K562 (cell line): ENCODE data around the gene MIP. TPM values are rescaled to one million over a fixed set of nuclear protein-coding genes. Genes with fewer than 3 reads are reported as not detected.

Experiments used
- ATAC-seq: fragments of 200-7000 bp; cut with Tn5 transposase; 3 replicates; pipeline ENCODE4 v1.9.1; 2020; ENCODE audit warnings: moderate library complexity
- BruUV-seq: library from RNA; stranded (reverse); fragments of 400-500 nt; replicated peaks from 2 replicates; lab custom pipeline; 2021; lab: Mats Ljungman, UMichigan
- CTCF ChIA-PET: fragments of 300-600 bp; formaldehyde crosslinking; extraction: SDS; loops from one replicate; lab custom pipeline; 2021; ENCODE audit warnings: low intra/inter-chr PET ratio; lab: Yijun Ruan, JAX
- POLR2A ChIA-PET: fragments of 300-600, 350-650 bp; sonication (Branson Sonifier 250); formaldehyde crosslinking; extraction: SDS; loops from one replicate; lab custom pipeline; 2021; ENCODE audit warnings: antibody characterized with exemption, inconsistent platforms; lab: Yijun Ruan, JAX
- DNase-seq, 4 experiments: peaks; one replicate each; pipeline versions ENCODE4 v3.0.0 to v3.0.0-alpha.2; 2011 to 2018; ENCODE audit warnings: low spot score in 3 of 4, mixed read lengths in 3 of 4; ENCODE audit errors: extremely low read depth in 1 of 4
- FAIRE-seq: peaks from 2 replicates; lab custom pipeline; 2011; peaks lifted over from hg19 to GRCh38; lab: Jason Lieb, UNC
- H2AFZ ChIP-seq: 2 replicates; pipeline ENCODE4 v1.6.0; 2011; ENCODE audit warnings: low read depth, low read length, control low read depth, inconsistent platforms
- H3K27ac ChIP-seq: fragments of 200-600 bp; 3 replicates; pipeline ENCODE4 v1.8.0; 2011; ENCODE audit warnings: low read depth, mild to moderate bottlenecking, control low read depth, inconsistent platforms, low read length, moderate library complexity, mixed read lengths; ENCODE audit errors: extremely low read depth
- H3K27me3 ChIP-seq, 2 experiments: fragments of 300-600 bp in 1 of 2; 2 replicates in 1 of 2; 3 replicates in 1 of 2; pipeline versions ENCODE4 v1.6.0 to v1.8.0; 2011; ENCODE audit warnings: inconsistent platforms in 2 of 2, low read length in 2 of 2, mild to moderate bottlenecking in 1 of 2, mixed read lengths in 1 of 2, moderate library complexity in 1 of 2; ENCODE audit not compliant: control insufficient read depth in 2 of 2, insufficient read depth in 2 of 2
- H3K36me3 ChIP-seq: fragments of 300-600 bp; 3 replicates; pipeline ENCODE4 v1.8.0; 2011; ENCODE audit warnings: mild to moderate bottlenecking, low read length, inconsistent platforms; ENCODE audit not compliant: control insufficient read depth, insufficient read depth
- H3K4me1 ChIP-seq, 2 experiments: fragments of 200-600 bp in 1 of 2; replicated peaks in 1 of 2; 2 replicates in 1 of 2; 3 replicates in 1 of 2; pipeline versions ENCODE4 v1.5.1 to v1.8.0; 2011; ENCODE audit warnings: inconsistent platforms in 2 of 2, low read length in 2 of 2, mild to moderate bottlenecking in 1 of 2, mixed read lengths in 1 of 2, moderate library complexity in 1 of 2; ENCODE audit not compliant: control insufficient read depth in 2 of 2, insufficient read depth in 2 of 2
- H3K4me2 ChIP-seq: 2 replicates; pipeline ENCODE4 v1.6.1; 2011; ENCODE audit warnings: low read length, control low read depth, inconsistent platforms, mixed read lengths; ENCODE audit not compliant: insufficient read depth
- H3K4me3 ChIP-seq: fragments of 200-600 bp; sonication (generic), shearing (Covaris generic); 2 replicates; pipeline ENCODE4 v1.5.1; 2016; ENCODE audit warnings: control low read depth, inconsistent platforms
- H3K79me2 ChIP-seq: fragments of 200-600 bp; 3 replicates; pipeline ENCODE4 v1.8.0; 2011; ENCODE audit warnings: low read length, inconsistent platforms; ENCODE audit not compliant: control insufficient read depth, insufficient read depth
- H3K9ac ChIP-seq, 2 experiments: 2 replicates each; pipeline versions ENCODE4 v1.6.0 to v1.6.1; 2011; ENCODE audit warnings: low read depth in 2 of 2, low read length in 2 of 2, control low read depth in 1 of 2, inconsistent platforms in 1 of 2, mild to moderate bottlenecking in 1 of 2, mixed read lengths in 1 of 2; ENCODE audit not compliant: insufficient read depth in 1 of 2
- H3K9me1 ChIP-seq: one replicate; pipeline ENCODE4 v1.6.0; 2011; ENCODE audit warnings: inconsistent platforms, mild to moderate bottlenecking, low read length, moderate library complexity; ENCODE audit not compliant: control insufficient read depth, insufficient read depth
- H3K9me3 ChIP-seq: replicated peaks from 2 replicates; pipeline ENCODE4 v1.5.1; 2011; ENCODE audit warnings: low read depth, low read length, inconsistent platforms; ENCODE audit not compliant: control insufficient read depth, insufficient read depth
- H4K20me1 ChIP-seq: replicated peaks from 2 replicates; pipeline ENCODE4 v1.6.1; 2011; ENCODE audit warnings: low read length, inconsistent platforms, mixed read lengths; ENCODE audit not compliant: control insufficient read depth, insufficient read depth
- ARID4B ChIP-seq: sonication (generic); formaldehyde crosslinking; IDR thresholded peaks from 2 replicates; pipeline ENCODE4 v1.8.0; 2022; ENCODE audit warnings: mild to moderate bottlenecking, missing genetic modification reagents
- BRF1 ChIP-seq: IDR thresholded peaks from 3 replicates; pipeline ENCODE4 v1.6.1; 2011; ENCODE audit warnings: borderline replicate concordance, mild to moderate bottlenecking; ENCODE audit not compliant: insufficient read length; ENCODE audit errors: extremely low read depth
- EWSR1 ChIP-seq: fragments of 450-650 bp; IDR thresholded peaks from 2 replicates; pipeline ENCODE4 v1.6.1; 2018; ENCODE audit warnings: borderline replicate concordance, mild to moderate bottlenecking, low read depth, moderate library complexity; ENCODE audit not compliant: partially characterized antibody
- HLTF ChIP-seq: fragments of 450-650 bp; IDR thresholded peaks from 2 replicates; pipeline ENCODE4 v1.6.1; 2016
- MIER1 ChIP-seq: fragments of 450-650 bp; IDR thresholded peaks from 2 replicates; pipeline ENCODE4 v1.6.1; 2016; ENCODE audit warnings: antibody characterized with exemption, mild to moderate bottlenecking, low read depth
- ZNF644 ChIP-seq: fragments of 200-800 bp; sonication (Bioruptor generic); IDR thresholded peaks from 2 replicates; pipeline ENCODE4 v1.6.1; 2016; ENCODE audit warnings: low read depth, missing genetic modification characterization, missing compliant biosample characterization
- WGBS: fragments of 100-300 bp; shearing (Covaris generic); methylation state at CpG from one replicate; pipeline ENCODE4 v1.1.6; 2016; ENCODE audit warnings: low coverage, mixed read lengths; ENCODE audit not compliant: insufficient coverage; ENCODE audit errors: missing lambda C conversion rate; 5-methylcytosine and 5-hydroxymethylcytosine counted together
- in situ Hi-C: fragments of 300-500 bp; cut with MboI; formaldehyde crosslinking; loops from 4 replicates; pipeline ENCODE4 v1.15.0; 2018; ENCODE audit warnings: inconsistent platforms, mixed read lengths
- intact Hi-C: fragments of 100-400 bp; cut with micrococcal nuclease; formaldehyde crosslinking; loops from 2 replicates; pipeline ENCODE4 v1.14.2; 2022
- polyA plus RNA-seq, 8 experiments: library from polyadenylated mRNA; depleted of rRNA in 4 of 8; stranded (reverse) in 5 of 8; unstranded in 3 of 8; fragments of >200 nt; fragmentation: Nextera tagmentation in 2 of 8; fragmentation: Illumina TruSeq in 1 of 8; extraction: Ambion mirVana in 2 of 8; extraction: Trizol in 1 of 8; gene quantifications; 2 replicates each; pipeline versions ENCODE4 v1.2.1 to v1.2.3, GENCODE V29; 2011 to 2014; ENCODE audit warnings: inconsistent platforms in 1 of 8, missing spikeins in 1 of 8
- total RNA-seq, 7 experiments: library from RNA; depleted of rRNA in 6 of 7; stranded (reverse); fragments of >200 nt in 6 of 7; fragmentation: Illumina TruSeq in 2 of 7; extraction: Trizol in 2 of 7; gene quantifications; 2 replicates each; pipeline versions ENCODE4 v1.2.1 to v1.2.3, GENCODE V29; 2011 to 2021; ENCODE audit warnings: low replicate concordance in 1 of 7

Gene MIP
- total and polyA plus RNA-seq, 9 of the 15 experiments (the other 6 are each of a cell fraction or from before 2014, with no cell fraction given) = 0.09 to 0.36 (median 0.19) TPM; not detected in 5

DNA sequence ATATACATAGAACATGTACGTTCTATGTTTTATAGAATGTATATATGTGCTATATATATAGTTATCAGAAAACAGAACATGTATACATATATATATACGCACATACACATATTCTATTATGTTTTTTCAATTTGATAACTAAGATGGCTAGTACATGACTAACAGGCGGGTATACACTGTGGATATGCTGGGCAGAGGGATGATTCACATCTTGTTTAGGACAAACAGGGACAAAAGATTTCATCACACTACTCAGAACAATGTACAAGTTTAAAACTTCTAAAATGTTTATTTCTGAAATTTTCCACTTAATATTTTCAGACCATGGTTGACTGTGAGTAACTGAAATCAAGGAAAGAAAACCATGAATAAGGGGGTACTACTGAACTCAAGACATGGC is 22.6 kb downstream of the MIP start:
- no peak for TF ChIP-seq ARID4B
- no peak for TF ChIP-seq EWSR1
- no peak for TF ChIP-seq MIER1
- no peak for TF ChIP-seq HLTF
- TF ChIP-seq BRF1 = no peak
- TF ChIP-seq ZNF644 (tag) = no peak
- H3K9ac ChIP-seq = no peak overlapping the region
- H3K27me3 ChIP-seq = no peaks in the 10 kb centered on the region
- ChIA-PET CTCF (no interaction called here), POLR2A (interaction anchor here (0.7 kb wide), 1 partner anchor 559 kb away, joined by 3 read pairs; no protein-coding TSS in a partner anchor)
- no peak overlapping the region for H3K4me2 ChIP-seq
- H3K9me1 ChIP-seq = no peaks in the 10 kb centered on the region
- H2AFZ ChIP-seq = no peak overlapping the region
- FAIRE-seq = no peak
- no peak overlapping the region for H3K4me3 ChIP-seq
- H3K4me1 ChIP-seq = peaks cover 2% of the 10 kb centered on the region in 2 experiments; a peak in 4 of 5 replicates
- no peak for DNase-seq
- in situ Hi-C loops = no loop called here
- H3K36me3 ChIP-seq = peaks cover 63% of the 10 kb centered on the region
- 95% methylated on average over 3 of the region's 3 CpGs for WGBS
- H4K20me1 ChIP-seq = no peaks in the 10 kb centered on the region
- no TSS peak for BruUV-seq
- intact Hi-C loops = no loop called here
- ATAC-seq = no peak
- no peak overlapping the region for H3K27ac ChIP-seq
- H3K9me3 ChIP-seq = no peaks in the 10 kb centered on the region
- peaks cover 17% of the 10 kb centered on the region for H3K79me2 ChIP-seq
